HG03045 (cell line): ENCODE measurements around the gene ACSF3.

ENCODE experiments used
- ATAC-seq: cut with Tn5 transposase; IDR thresholded peaks from one replicate; pipeline ENCODE4 v1.9.1; 2021; ENCODE audit warnings: mild to moderate bottlenecking, moderate library complexity; ENCODE audit not compliant: unreplicated experiment

ACSF3 gene

GRCh38 chr16:89197633-89198416, 104.2 kb downstream of the ACSF3 start:
- no peak for ATAC-seq

DNA sequence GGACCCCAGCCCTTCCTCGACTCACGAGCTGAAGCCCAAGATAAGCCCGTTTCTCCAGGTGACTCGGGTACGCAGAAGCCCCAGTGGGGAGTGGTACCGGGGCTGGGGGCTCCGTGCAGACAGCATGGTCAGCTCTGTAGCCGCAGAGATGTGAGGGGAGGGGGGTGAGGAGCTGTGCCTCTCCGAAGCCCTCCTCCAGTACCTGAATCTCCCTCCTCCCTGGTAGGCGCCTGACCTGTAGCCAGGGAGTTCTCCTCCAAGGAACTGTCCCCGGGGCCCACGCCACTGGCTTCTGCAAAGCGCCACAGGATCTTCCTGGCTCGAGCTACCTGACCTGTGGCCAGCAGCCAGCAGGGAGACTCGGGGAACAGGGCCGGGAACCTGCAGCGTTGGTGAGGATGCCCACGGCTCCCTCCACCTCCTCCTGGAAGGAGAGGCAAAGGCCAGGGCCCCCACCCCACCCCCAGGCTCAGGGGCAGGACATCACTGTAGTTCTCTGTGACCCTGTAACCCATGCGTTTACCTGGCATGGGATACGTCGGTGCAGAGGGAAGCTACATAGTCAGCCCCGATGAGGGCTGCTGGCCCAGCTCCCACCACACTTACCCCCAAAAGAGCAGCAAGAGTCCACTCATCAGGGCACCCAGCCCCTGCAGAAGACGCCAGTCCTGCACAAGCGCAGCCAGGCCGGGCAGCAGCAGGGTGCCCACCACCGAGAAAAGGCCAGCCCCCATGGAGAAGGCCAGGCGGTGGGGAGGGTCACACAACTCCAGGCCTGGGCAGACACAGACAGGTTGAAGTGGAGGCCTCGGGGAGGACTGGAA, 105.0 kb downstream of the ACSF3 start:
- ATAC-seq = no peak

GRCh38 chr16:89199241-89200123, 105.8 kb downstream of the ACSF3 start:
- no peak for ATAC-seq

DNA sequence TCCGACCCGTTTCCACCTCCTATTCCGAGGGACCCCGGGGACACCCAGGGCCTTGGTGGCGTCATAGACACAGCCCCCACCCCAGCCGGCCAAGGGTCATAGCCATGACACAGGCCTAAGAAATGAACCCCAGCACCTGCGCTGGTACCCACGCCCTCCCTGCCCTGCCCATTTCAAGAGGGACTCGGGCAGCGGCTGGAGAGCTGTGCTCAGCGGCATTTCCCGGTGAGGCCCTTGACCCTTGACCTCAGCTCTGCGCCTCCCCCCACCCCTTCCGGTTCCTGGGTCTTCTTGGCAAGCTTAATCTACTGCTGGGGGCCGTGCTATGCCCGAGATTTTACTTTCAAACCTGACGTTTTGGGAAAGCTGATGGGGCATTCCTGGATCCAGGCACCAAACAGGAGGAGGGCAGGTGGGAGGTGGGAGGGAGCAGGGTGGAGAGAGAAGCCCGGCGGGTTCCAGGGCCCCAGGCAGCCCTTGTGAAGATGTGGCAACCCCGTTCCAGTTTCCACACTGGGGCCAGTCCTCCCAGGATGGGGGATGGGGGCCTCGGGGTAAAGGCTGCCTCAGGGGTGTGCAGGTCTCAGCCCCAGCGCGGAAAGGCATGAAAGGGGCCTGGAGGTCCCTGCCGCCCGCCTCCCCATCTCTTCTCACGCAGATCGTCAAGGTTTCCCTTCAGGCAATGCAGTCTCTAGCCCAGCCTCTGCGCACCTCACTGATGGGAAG, 106.6 kb downstream of the ACSF3 start, which contains the start of gene SLC22A31:
SLC22A31 (minus strand) TSS at position 414 of the 726 bp plus-strand sequence; CDS start at position 378, 36 bp downstream.
- no peak for ATAC-seq

GRCh38 chr16:89200850-89201411, 107.3 kb downstream of the ACSF3 start:
- no peak for ATAC-seq

- no peak for ATAC-seq
Measured at GRCh38 chr16:89201439-89202377, 108.1 kb downstream of the ACSF3 start.

GRCh38 chr16:89202422-89203215, 109.0 kb downstream of the ACSF3 start:
- ATAC-seq = no peak
